Measurements from ENCODE around the gene CAPN14. TPM values are rescaled to one million over a fixed set of nuclear protein-coding genes. Genes with fewer than 3 reads are reported as not detected.

Gene CAPN14
- polyA plus RNA-seq, 1 of the 3 experiments (the other 2 are of a cell fraction), result 0.08 TPM

GRCh38 chr2:31192851-31193392 lies 24.4 kb downstream of the CAPN14 start:
- Histone ChIP-seq H3K79me2 (ENCODE audit: insufficient read depth) (no peaks in the 10 kb centered on the region), H3K4me1 (ENCODE audit: control insufficient read depth in 1 of 2, insufficient read depth in 2 of 2, low read depth in 1 of 2, low read length in 1 of 2) (no peaks in the 10 kb centered on the region; a peak in 1 of 4 replicates), H3K27ac (ENCODE audit: low read depth in 2 of 2, low read length in 1 of 2) (no peak overlapping the region), H3F3A (replicated peaks; ENCODE audit: insufficient read depth) (no peaks in the 10 kb centered on the region), H3K9me3 (no peaks in the 10 kb centered on the region), H3K9ac (no peak overlapping the region), H3K36me3 (replicated peaks in 1 of 2; ENCODE audit: control insufficient read depth in 1 of 2, insufficient read depth in 2 of 2, low read length in 1 of 2) (no peaks in the 10 kb centered on the region), H3K27me3 (ENCODE audit: insufficient read depth) (peaks cover under 1% of the 10 kb centered on the region; the same call in 1 of the 2 replicates), H2AFZ (ENCODE audit: low read depth) (no peak overlapping the region), H3K9me2 (no peaks in the 10 kb centered on the region), H4K20me1 (ENCODE audit: insufficient read depth) (no peaks in the 10 kb centered on the region), H3K4me3 (ENCODE audit: low read depth in 2 of 2, low read length in 1 of 2) (no peak overlapping the region), H3K4me2 (no peak overlapping the region)
- WGBS (ENCODE audit: low lambda C conversion rate), result 57% methylated on average over 12 of the region's 12 CpGs
- ChIA-PET POLR2A (no interaction called here), CTCF (interaction anchor here (0.8 to 2.5 kb wide), 8 partner anchors 11 to 481 kb away, joined by 3 to 14 read pairs (median 4); no protein-coding TSS in a partner anchor)
- TF ChIP-seq SIN3A (IDR thresholded peaks at IDR 0.05; ENCODE audit: borderline replicate concordance, low read depth, low read length) (no peak), RAD21 (IDR thresholded peaks at IDR 0.05; ENCODE audit: low read length) (no peak), SMC3 (IDR thresholded peaks at IDR 0.05; ENCODE audit: low read depth, low read length) (no peak), MEF2A (IDR thresholded peaks at IDR 0.05; ENCODE audit: borderline replicate concordance, low read depth) (no peak), EZH2phosphoT487 (IDR thresholded peaks at IDR 0.05; ENCODE audit: borderline replicate concordance, low read depth) (no peak), IRF3 (IDR thresholded peaks at IDR 0.05; ENCODE audit: low read depth, low read length) (no peak), ZBTB33 (IDR thresholded peaks at IDR 0.05; ENCODE audit: borderline replicate concordance, low read depth) (no peak), YY1 (IDR thresholded peaks at IDR 0.05; ENCODE audit: low read depth) (no peak), RXRA (IDR thresholded peaks at IDR 0.05; ENCODE audit: borderline replicate concordance, low read depth) (no peak), GABPA (IDR thresholded peaks at IDR 0.05; ENCODE audit: low read depth) (no peak), FOSL2 (IDR thresholded peaks at IDR 0.05; ENCODE audit: borderline replicate concordance, low read depth) (no peak)
- no peak for DNase-seq

GRCh38 chr2:31192396-31192795 lies 24.9 kb downstream of the CAPN14 start:
- no peak for DNase-seq
- H4K20me1 ChIP-seq (ENCODE audit: insufficient read depth), result no peaks in the 10 kb centered on the region
- no peak overlapping the region for H3K4me3 ChIP-seq (ENCODE audit: low read depth in 2 of 2, low read length in 1 of 2)
- no peak overlapping the region for H3K4me2 ChIP-seq
- H3K9me3 ChIP-seq, result no peaks in the 10 kb centered on the region
- H3K79me2 ChIP-seq (ENCODE audit: insufficient read depth), result no peaks in the 10 kb centered on the region
- H3K9ac ChIP-seq, result no peak overlapping the region
- H3K27me3 ChIP-seq (ENCODE audit: insufficient read depth), result no peaks in the 10 kb centered on the region; the same call in 1 of the 2 replicates
- no peaks in the 10 kb centered on the region for H3K9me2 ChIP-seq
- ChIA-PET POLR2A (no interaction called here), CTCF (interaction anchor here (1.3 to 2.5 kb wide), 3 partner anchors 22 to 142 kb away, joined by 3 to 14 read pairs (median 5); no protein-coding TSS in a partner anchor)
- no peak overlapping the region for H3K27ac ChIP-seq (ENCODE audit: low read depth in 2 of 2, low read length in 1 of 2)
- H3F3A ChIP-seq (replicated peaks; ENCODE audit: insufficient read depth), result no peaks in the 10 kb centered on the region
- no peak overlapping the region for H2AFZ ChIP-seq (ENCODE audit: low read depth)
- 49% methylated on average over 2 of the region's 2 CpGs for WGBS (ENCODE audit: low lambda C conversion rate)
- no peaks in the 10 kb centered on the region; a peak in 1 of 4 replicates for H3K4me1 ChIP-seq (ENCODE audit: control insufficient read depth in 1 of 2, insufficient read depth in 2 of 2, low read depth in 1 of 2, low read length in 1 of 2)
- H3K36me3 ChIP-seq (replicated peaks in 1 of 2; ENCODE audit: control insufficient read depth in 1 of 2, insufficient read depth in 2 of 2, low read length in 1 of 2), result no peaks in the 10 kb centered on the region
- TF ChIP-seq RXRA (IDR thresholded peaks at IDR 0.05; ENCODE audit: borderline replicate concordance, low read depth) (no peak), GATA2 (CRISPR knock-in tag; IDR thresholded peaks at IDR 0.05) (no peak), ZBTB33 (IDR thresholded peaks at IDR 0.05; ENCODE audit: borderline replicate concordance, low read depth) (no peak), JUND (IDR thresholded peaks at IDR 0.05) (no peak), EZH2phosphoT487 (IDR thresholded peaks at IDR 0.05; ENCODE audit: borderline replicate concordance, low read depth) (no peak), EP300 (IDR thresholded peaks at IDR 0.05; ENCODE audit: borderline replicate concordance in 1 of 2, low read depth in 1 of 2, low read length in 1 of 2) (no peak), RCOR1 (IDR thresholded peaks at IDR 0.05; ENCODE audit: low read length) (no peak), REST (IDR thresholded peaks at IDR 0.05; ENCODE audit: low read depth, low read length) (no peak), MEF2A (IDR thresholded peaks at IDR 0.05; ENCODE audit: borderline replicate concordance, low read depth) (no peak), CHD2 (IDR thresholded peaks at IDR 0.05; ENCODE audit: low read length, partially characterized antibody) (no peak), SMC3 (IDR thresholded peaks at IDR 0.05; ENCODE audit: low read depth, low read length) (no peak)
